ENCODE measurements around the gene FSTL4.

The FSTL4 gene

DNA sequence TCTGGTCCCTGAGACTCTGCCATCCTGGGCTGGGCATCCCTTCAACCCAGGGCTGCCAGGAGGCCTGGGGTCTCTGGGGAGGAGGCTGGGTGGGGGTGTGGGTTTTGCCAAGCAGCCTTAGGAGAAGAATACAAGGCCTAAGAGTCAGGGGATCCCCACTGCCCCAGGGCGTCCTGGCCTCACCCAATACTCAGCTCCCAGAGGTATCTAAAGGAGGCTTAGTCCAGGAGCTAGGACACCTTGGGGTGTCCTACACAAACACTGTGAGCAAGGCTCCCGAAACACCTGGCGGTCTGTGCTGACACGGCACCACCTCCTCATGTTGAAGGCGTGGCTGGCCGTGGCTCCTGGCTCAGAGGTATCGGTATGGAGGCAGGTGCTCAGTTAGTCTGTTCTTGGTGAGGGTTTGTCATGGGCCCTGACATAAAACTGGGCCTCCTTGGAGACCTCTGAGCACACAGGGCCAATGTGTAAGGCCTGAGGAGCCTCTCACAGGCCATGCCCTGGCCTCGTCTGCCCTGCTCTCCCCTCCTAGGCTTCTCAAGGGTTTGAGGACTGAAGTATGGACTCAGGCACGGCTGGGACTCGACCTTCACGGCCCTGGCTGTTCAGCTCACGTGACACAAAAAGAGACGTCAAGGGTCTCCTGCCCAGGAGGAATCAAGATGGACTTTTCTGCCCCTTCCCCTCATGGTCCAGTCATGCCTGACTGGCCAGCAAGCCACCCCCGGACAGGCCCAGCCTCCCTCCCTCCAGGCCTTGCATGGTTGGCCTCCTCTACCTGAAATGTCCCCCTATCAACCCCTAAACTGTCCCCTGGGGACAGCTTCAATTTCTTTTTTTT, 277.3 kb downstream of the FSTL4 start:
- DNase-seq: no peak

GRCh38 chr5:133333326-133334150, 278.8 kb downstream of the FSTL4 start:
- DNase-seq: no peak

GRCh38 chr5:133332439-133333024, 279.8 kb downstream of the FSTL4 start:
- no peak for DNase-seq

GRCh38 chr5:133331941-133332340, 280.4 kb downstream of the FSTL4 start:
- DNase-seq: no peak

GRCh38 chr5:133330956-133331355, 281.4 kb downstream of the FSTL4 start:
- no peak for DNase-seq

DNA sequence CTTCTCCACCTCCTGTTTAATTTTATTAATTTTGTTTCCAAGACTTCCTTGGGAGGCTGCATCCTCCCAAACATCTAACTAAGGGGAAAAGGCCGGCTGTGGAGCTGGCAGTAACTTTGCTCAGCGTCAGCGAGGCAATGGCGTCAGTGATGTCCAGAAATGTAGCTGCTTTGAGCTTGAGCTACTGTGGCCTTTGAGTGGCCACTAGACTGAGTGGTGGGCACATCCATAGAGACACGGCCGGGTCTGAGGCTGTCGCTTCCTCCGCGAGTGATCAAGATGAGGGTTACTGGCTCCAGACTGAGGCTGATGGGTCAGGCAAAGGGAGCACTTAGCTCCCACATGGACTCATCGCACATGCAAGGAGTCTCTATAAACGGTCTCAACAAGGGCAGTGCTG, 283.5 kb downstream of the FSTL4 start:
- DNase-seq: no peak

GRCh38 chr5:133327946-133328401, 284.4 kb downstream of the FSTL4 start:
- DNase-seq: no peak

DNA sequence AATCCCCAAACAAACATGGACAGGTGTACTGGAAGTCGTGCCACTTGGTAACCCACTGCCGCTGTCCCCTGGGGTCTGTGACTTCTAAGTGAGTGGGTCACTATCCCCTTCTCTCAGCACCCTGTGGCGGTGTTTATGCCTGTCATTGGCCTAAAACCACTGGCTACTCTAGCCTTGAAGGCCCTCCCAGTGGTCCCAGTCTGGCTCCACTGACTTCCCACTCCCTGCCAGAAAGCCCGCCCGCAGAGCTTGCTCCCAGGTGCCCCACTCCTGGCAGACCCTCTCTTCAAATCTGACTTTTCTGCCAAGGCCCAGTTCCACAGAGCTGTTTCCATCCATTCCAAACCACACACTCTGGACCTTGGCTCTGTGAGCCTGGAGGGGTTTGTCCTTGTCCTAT, 286.0 kb downstream of the FSTL4 start:
- no peak for DNase-seq

DNA sequence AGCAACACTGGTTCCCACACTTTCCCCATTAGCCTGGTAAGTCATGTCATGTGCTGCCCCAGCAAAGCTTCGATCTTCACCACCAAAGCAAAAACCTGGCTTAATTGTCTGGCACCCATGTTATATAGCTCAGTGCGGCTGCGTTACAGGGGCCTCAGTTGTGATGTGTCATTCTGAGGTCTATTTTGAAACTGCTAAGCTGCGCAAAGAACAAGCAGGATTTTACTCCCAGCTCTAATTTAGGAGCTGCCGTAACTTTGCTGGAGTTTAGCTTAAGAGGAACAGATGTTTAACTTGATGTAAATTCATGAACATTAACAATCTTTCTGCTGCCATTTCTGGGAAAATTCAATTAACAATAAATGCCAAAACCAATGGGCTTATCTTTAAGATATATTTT, 286.5 kb downstream of the FSTL4 start:
- DNase-seq: no peak

GRCh38 chr5:133324926-133325325, 287.4 kb downstream of the FSTL4 start:
- DNase-seq: no peak

DNA sequence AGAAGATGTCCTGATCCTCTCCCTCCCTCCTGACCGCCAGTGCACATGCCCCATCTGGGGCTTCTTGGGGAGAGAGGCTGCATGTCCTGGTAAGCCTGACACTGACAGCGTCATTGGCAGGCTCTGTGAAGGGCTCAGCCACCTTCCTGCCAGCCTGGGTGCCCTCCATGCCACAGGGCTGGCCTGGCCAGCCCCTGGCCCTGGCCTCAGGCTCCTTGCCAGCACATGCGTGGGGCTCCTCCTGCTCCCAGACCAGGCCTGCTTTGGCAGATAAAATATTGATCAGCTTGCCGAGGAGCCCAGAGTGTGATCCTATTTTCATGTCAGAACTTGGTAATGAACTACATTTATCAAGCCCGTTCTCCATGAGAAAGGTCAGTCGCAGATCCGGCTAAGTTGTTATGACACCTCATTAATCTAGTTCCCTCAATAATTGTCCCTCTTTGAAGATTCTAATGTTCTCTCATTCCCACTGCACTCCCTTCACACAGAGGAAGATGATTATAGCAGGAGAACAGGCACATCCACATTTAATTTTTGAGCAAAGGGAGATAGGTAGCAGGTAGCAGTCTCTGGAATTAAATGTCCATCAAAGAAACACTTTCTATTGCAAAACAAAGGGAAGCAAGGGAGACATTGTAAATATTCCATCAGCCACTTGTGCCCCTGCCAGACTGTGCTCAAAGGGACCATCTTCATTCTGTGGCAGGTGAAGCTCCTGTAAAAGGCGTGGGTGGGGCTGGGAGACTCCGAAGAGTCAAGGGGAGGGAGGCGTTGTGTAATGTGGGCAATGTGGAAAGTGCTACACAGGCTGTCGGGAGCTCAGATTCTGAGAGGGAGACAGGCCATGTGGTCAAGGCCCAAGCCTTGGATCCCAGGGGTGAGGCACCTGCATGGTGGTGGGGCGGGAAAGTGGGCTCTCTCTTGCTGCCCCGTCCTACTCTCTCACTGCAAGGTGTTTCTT, 288.6 kb downstream of the FSTL4 start:
- peak; percentile 63 for DNase-seq

DNA sequence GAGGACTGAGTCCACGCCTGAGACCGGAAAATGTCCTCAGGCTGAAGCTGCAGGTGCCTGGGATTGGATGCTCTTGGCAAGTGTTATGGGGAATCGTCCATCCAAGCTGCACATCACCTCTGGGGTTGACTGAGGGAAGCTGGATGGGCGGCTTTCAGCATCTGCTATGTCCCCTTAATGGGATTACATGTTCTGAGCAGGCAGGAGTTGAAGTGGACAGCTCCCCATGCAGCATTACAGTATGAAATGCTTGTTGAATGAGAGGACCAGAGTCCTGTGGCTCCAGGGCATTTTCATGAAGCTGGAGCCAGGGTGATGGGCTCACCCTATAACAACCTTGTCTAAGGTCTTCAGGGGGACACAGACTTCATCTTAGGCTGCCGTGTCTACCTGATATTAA, 289.6 kb downstream of the FSTL4 start:
- no peak for DNase-seq

DNA sequence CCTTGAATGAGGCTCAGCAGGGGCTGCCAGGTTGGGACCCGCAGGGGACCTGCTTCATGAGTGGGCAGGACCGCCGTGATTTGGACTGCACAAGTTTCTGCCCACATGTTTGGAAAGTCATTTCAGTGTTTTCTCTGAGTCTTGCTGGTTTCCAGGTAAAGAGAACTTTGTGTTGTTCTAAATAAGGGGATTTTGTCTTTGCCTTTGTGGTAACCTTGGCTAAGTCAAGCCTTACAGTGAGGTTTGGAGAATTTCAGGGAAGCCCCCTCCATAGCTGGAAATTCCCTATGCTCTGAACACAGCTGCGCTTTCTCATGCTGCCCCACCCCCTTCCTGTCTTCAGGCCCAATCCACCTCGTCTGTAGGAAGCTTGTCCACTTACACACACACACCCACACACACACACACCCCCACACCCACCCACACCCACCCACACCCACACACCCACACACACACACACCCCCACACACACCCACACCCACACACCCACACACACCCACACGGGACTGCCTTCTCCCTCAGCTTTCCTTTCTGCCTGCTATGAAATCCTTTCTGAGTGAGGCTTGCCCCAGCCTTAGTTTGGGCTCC, 290.4 kb downstream of the FSTL4 start:
- DNase-seq: no peak

DNA sequence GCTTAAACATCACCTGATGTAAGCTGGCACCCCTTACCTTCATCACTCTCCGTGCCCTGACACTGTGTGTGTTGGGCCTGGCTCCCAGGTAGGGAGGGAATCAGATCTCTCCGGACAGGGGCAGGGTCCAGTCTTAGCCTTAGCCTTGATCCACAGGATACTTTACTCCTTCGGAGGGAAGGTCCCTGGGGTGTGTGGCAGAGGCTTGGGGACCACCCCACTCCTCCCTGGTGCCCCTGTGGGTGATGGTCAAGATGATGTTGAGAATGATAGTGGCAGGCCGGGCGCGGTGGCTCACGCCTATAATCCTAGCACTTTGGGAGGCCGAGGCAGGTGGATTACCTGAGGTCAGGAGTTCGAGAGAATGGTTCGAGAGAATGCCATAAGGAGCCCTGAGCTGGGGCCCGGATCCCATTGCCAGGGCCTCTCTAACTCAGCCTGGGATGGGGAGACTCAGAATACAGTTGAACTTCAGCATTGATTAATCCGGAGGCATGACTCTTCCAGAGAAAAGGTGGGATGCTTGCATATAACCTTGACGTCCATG, 291.0 kb downstream of the FSTL4 start:
- DNase-seq: no peak

GRCh38 chr5:133319905-133320520, 292.3 kb downstream of the FSTL4 start:
- DNase-seq: no peak

DNA sequence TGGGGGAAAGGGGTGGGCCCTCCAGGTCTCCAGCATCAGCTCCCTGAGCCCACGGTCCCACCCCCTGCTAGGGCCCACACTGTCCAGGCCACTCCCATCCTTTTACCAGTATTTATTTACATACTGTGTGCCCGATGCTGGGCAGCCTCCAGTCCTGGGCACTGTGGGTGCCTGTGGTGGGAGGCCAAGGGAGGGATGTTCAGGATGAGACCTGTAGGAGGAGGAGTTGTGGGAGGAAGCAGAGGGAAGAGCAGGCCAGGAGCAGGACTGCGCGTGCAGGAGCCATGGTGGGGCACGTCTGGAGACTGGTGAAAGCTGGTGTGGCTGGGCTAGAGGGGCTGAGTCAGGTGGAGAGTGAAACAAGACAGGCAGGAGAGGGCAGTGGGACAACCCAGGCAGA, 293.1 kb downstream of the FSTL4 start:
- no peak for DNase-seq

GRCh38 chr5:133317558-133317957, 294.8 kb downstream of the FSTL4 start:
- DNase-seq: no peak

DNA sequence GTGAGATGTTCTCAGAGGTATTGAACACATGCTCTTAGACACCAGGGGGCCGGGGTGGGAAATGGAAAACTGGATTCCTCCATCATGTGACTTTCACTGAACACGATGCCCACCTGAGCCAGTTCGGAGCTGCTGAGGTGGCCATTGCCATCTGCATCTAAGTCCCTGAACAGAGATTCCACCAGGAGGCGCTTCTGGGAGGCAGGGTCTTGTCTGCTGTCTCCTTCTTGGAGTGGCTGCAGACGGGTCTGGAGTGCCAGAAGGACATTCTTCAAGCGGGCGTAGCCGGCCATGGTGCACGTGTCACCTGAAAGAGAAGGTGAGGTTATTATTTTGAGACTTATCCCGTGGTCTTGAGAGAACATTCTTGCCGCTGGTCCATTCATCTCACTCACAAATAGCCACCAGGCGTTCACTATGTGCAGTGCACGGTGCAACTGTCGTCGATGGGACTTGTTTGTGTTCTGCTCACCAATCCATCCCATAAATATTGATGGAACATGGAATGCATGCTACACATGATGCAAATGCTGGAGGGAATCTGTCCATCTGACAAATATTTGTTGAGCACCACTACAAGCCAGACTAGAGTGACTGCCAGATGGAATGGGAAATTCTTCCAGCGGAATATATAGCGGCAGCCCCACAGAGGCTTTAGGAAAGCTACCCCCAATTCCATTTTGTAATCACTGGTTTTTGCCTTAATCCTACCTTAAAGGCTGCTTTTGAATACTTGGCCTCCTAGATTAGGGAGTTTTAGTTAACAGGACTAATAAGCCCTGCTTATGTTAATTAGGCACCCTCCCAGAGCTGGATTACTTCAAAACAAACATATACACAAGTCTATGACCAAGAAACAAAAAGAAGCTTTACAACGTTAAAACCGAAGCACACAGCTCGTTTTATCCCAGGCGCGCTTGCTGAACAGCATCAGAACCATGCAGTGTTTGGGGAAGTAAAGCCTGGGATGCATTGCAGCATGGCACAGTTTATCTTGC, 295.7 kb downstream of the FSTL4 start:
- DNase-seq: no peak

- no peak for DNase-seq
Measured at GRCh38 chr5:133314086-133314485, 298.3 kb downstream of the FSTL4 start.

- no peak for DNase-seq
Measured at GRCh38 chr5:133311176-133311575, 301.2 kb downstream of the FSTL4 start.
